GM18951 (cell line): ENCODE results near the gene GDF2.

ENCODE experiments used
- POLR2A ChIP-seq: IDR thresholded peaks from 4 replicates; pipeline ENCODE4 v1.6.1; 2011; ENCODE audit warnings: mild to moderate bottlenecking; ENCODE audit not compliant: insufficient read length, insufficient read depth; ENCODE audit errors: extremely low read depth
- in situ Hi-C: fragments of 300-500 bp; cut with MboI; formaldehyde crosslinking; loops from one replicate; pipeline ENCODE4 v1.12.0; 2022; ENCODE audit warnings: low sequenced_read_pairs, mixed read lengths, inconsistent platforms; ENCODE audit not compliant: unreplicated experiment

Gene GDF2

GRCh38 chr10:47310090-47310505 is 12.2 kb upstream of the GDF2 start:
- TF ChIP-seq POLR2A: no peak
- in situ Hi-C loops: loop anchor here (25.0 kb wide), 1 partner anchor 273 kb away; no protein-coding TSS in a partner anchor

GRCh38 chr10:47311193-47311931 is 10.9 kb upstream of the GDF2 start:
- no peak for TF ChIP-seq POLR2A
- in situ Hi-C loops: loop anchor here (25.0 kb wide), 1 partner anchor 274 kb away; no protein-coding TSS in a partner anchor

- in situ Hi-C loops: loop anchor here (25.0 kb wide), 1 partner anchor 275 kb away; no protein-coding TSS in a partner anchor
- no peak for TF ChIP-seq POLR2A
These were observed 10.2 kb upstream of the GDF2 start for GRCh38 chr10:47311932-47312662.

- no peak for TF ChIP-seq POLR2A
- in situ Hi-C loops: loop anchor here (25.0 kb wide), 1 partner anchor 275 kb away; no protein-coding TSS in a partner anchor
These were observed 9.6 kb upstream of the GDF2 start for GRCh38 chr10:47312663-47312995.

- TF ChIP-seq POLR2A: no peak
- in situ Hi-C loops: loop anchor here (25.0 kb wide), 1 partner anchor 277 kb away; no protein-coding TSS in a partner anchor
These were observed 7.8 kb upstream of the GDF2 start for GRCh38 chr10:47314416-47314970.

GRCh38 chr10:47315421-47315820 is 6.8 kb upstream of the GDF2 start:
- in situ Hi-C loops: loop anchor here (25.0 kb wide), 1 partner anchor 278 kb away; no protein-coding TSS in a partner anchor
- no peak for TF ChIP-seq POLR2A

- in situ Hi-C loops: loop anchor here (25.0 kb wide), 1 partner anchor 279 kb away; no protein-coding TSS in a partner anchor
- no peak for TF ChIP-seq POLR2A
These were observed 6.1 kb upstream of the GDF2 start for GRCh38 chr10:47316131-47316530.

GRCh38 chr10:47317251-47317650 is 5.0 kb upstream of the GDF2 start:
- in situ Hi-C loops: loop anchor here (25.0 kb wide), 1 partner anchor 280 kb away; no protein-coding TSS in a partner anchor
- no peak for TF ChIP-seq POLR2A

- TF ChIP-seq POLR2A: no peak
- in situ Hi-C loops: loop anchor here (25.0 kb wide), 1 partner anchor 281 kb away; no protein-coding TSS in a partner anchor
These were observed 3.5 kb upstream of the GDF2 start for GRCh38 chr10:47318706-47319105.

- TF ChIP-seq POLR2A: no peak
- in situ Hi-C loops: loop anchor here (25.0 kb wide), 1 partner anchor 282 kb away; no protein-coding TSS in a partner anchor
These were observed 2.5 kb upstream of the GDF2 start for GRCh38 chr10:47319784-47320183.

- in situ Hi-C loops: loop anchor here (25.0 kb wide), 1 partner anchor 284 kb away; no protein-coding TSS in a partner anchor
- TF ChIP-seq POLR2A: no peak
These were observed 1.4 kb upstream of the GDF2 start for GRCh38 chr10:47320812-47321211.

- no peak for TF ChIP-seq POLR2A
- in situ Hi-C loops: loop anchor here (25.0 kb wide), 1 partner anchor 284 kb away; no protein-coding TSS in a partner anchor
These were observed 596 bp upstream of the GDF2 start for GRCh38 chr10:47321521-47322195.
